ENCODE measurements around the gene POLR3K.

POLR3K gene

DNA sequence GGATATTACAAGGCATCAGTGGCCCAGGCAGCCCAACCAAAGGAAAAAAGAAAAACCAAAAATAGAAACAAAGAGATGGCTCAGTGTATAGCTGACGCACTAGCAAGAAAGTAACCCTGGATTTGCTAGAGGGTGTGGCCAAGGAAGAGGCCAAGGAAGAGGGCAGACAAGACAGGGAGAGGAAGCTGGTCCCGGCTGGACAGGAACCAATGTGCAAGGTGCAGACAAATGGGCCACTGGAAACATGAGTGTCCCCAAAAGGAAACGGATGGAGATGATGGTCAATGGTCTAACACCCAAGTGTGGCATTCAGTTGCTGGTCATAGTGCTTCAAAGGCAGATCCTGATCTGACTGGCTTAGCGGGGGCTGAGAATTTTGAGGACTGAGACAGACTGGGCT lies 10.7 kb downstream of the POLR3K start:
- no peak for DNase-seq
- no peak overlapping the region for H3K4me2 ChIP-seq (ENCODE audit: low read depth, low read length)
- H3K79me2 ChIP-seq (ENCODE audit: low read length), result peaks cover 33% of the 10 kb centered on the region
- H3K27me3 ChIP-seq (replicated peaks; ENCODE audit: insufficient read depth, low read length), result no peaks in the 10 kb centered on the region
- no peak overlapping the region for H3K27ac ChIP-seq (ENCODE audit: low read length)
- TF ChIP-seq, protein P1, sequence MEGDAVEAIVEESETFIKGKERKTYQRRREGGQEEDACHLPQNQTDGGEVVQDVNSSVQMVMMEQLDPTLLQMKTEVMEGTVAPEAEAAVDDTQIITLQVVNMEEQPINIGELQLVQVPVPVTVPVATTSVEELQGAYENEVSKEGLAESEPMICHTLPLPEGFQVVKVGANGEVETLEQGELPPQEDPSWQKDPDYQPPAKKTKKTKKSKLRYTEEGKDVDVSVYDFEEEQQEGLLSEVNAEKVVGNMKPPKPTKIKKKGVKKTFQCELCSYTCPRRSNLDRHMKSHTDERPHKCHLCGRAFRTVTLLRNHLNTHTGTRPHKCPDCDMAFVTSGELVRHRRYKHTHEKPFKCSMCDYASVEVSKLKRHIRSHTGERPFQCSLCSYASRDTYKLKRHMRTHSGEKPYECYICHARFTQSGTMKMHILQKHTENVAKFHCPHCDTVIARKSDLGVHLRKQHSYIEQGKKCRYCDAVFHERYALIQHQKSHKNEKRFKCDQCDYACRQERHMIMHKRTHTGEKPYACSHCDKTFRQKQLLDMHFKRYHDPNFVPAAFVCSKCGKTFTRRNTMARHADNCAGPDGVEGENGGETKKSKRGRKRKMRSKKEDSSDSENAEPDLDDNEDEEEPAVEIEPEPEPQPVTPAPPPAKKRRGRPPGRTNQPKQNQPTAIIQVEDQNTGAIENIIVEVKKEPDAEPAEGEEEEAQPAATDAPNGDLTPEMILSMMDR (IDR thresholded peaks at IDR 0.05; ENCODE audit: low read length), result no peak
- no peak for TF ChIP-seq EZH2phosphoT487 (IDR thresholded peaks at IDR 0.05; ENCODE audit: low read length)
- TF ChIP-seq EZH2 (optimal IDR thresholded peaks at IDR 0.05; ENCODE audit: low read depth, low read length), result no peak
- no peaks in the 10 kb centered on the region for H3K9me3 ChIP-seq (replicated peaks; ENCODE audit: insufficient read depth, low read length)
- peaks cover 22% of the 10 kb centered on the region for H3K4me1 ChIP-seq (ENCODE audit: low read length)
- H3K9ac ChIP-seq (ENCODE audit: low read length), result no peak overlapping the region
- H4K20me1 ChIP-seq (ENCODE audit: insufficient read depth, low read length), result no peaks in the 10 kb centered on the region
- no peak overlapping the region for H3K4me3 ChIP-seq (ENCODE audit: low read length)
- peaks cover 18% of the 10 kb centered on the region for H3F3A ChIP-seq (ENCODE audit: insufficient read depth, low read length)
- no peaks in the 10 kb centered on the region; the same call in 1 of the 2 replicates for H3K36me3 ChIP-seq (replicated peaks; ENCODE audit: insufficient read depth, low read length)
- no peaks in the 10 kb centered on the region for H3K9me2 ChIP-seq (replicated peaks; ENCODE audit: insufficient read depth, low read length)
- H2AFZ ChIP-seq (ENCODE audit: low read length), result no peak overlapping the region

DNA sequence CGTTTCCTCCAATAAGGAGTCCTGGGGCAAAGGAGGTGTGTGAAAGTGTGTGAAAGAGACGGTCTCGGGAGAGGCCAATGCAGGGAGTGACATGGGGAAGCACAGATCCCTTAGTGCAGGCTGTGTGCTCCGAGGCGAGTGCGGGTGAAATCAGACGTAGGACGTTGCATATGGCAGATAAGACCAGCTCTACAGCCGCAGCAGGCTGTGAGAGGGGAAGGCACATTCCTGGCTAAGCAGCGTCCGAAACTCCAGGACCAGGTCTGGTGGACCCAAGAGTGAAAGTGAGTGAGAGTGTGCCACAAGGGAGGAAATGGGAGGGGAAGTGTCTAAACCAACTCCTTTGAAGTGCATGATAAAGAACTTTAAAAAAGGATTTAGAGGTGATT lies 11.3 kb downstream of the POLR3K start:
- DNase-seq, result no peak
- Histone ChIP-seq H3K4me3 (ENCODE audit: low read length) (no peak overlapping the region), H3K27me3 (replicated peaks; ENCODE audit: insufficient read depth, low read length) (no peaks in the 10 kb centered on the region), H3K9me2 (replicated peaks; ENCODE audit: insufficient read depth, low read length) (no peaks in the 10 kb centered on the region), H3F3A (ENCODE audit: insufficient read depth, low read length) (peaks cover 18% of the 10 kb centered on the region), H3K79me2 (ENCODE audit: low read length) (peaks cover 29% of the 10 kb centered on the region), H3K9ac (ENCODE audit: low read length) (no peak overlapping the region), H4K20me1 (ENCODE audit: insufficient read depth, low read length) (no peaks in the 10 kb centered on the region), H2AFZ (ENCODE audit: low read length) (no peak overlapping the region), H3K36me3 (replicated peaks; ENCODE audit: insufficient read depth, low read length) (no peaks in the 10 kb centered on the region; the same call in 1 of the 2 replicates), H3K4me1 (ENCODE audit: low read length) (peaks cover 22% of the 10 kb centered on the region), H3K27ac (ENCODE audit: low read length) (no peak overlapping the region), H3K4me2 (ENCODE audit: low read depth, low read length) (no peak overlapping the region), H3K9me3 (replicated peaks; ENCODE audit: insufficient read depth, low read length) (no peaks in the 10 kb centered on the region)
- TF ChIP-seq EZH2 (optimal IDR thresholded peaks at IDR 0.05; ENCODE audit: low read depth, low read length), result no peak
- TF ChIP-seq, protein P1 (IDR thresholded peaks at IDR 0.05; ENCODE audit: low read length), result no peak
- no peak for TF ChIP-seq EZH2phosphoT487 (IDR thresholded peaks at IDR 0.05; ENCODE audit: low read length)

DNA sequence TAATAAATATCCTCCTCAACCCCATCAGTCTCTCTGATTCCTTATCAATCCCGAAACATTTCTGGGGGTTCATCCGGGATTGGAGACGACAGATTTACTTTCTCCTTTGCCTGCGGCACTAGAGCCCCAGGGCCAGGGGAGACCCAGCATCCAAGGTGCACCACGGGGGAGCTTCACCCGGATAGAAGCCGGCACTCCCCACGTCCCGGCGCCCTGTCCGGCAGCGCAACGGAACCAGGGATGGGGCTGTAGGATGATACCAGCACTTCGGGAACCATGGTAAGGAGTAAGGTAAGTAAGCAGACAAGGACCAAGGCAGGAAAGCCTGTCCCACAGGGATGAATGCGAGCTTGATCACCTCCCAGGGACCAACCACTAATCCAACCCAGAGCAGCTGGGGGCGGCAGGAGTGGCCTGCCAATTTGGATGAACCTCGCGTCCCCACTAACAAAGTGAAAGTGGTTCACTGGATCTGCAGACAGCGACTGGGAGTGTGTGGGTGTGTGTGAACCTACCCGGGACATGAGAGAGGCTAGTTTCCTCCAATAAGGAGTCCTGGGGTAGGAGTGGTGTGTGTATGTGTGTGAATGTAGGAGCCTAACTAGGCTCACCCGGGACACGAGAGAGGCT lies 11.9 kb downstream of the POLR3K start:
- no peak overlapping the region for H3K4me2 ChIP-seq (ENCODE audit: low read depth, low read length)
- H3K9ac ChIP-seq (ENCODE audit: low read length), result no peak overlapping the region
- DNase-seq, result no peak
- no peaks in the 10 kb centered on the region for H3K9me2 ChIP-seq (replicated peaks; ENCODE audit: insufficient read depth, low read length)
- H3K9me3 ChIP-seq (replicated peaks; ENCODE audit: insufficient read depth, low read length), result no peaks in the 10 kb centered on the region
- peaks cover 18% of the 10 kb centered on the region for H3F3A ChIP-seq (ENCODE audit: insufficient read depth, low read length)
- TF ChIP-seq EZH2phosphoT487 (IDR thresholded peaks at IDR 0.05; ENCODE audit: low read length), result no peak
- H3K79me2 ChIP-seq (ENCODE audit: low read length), result peaks cover 27% of the 10 kb centered on the region
- no peaks in the 10 kb centered on the region for H4K20me1 ChIP-seq (ENCODE audit: insufficient read depth, low read length)
- H2AFZ ChIP-seq (ENCODE audit: low read length), result no peak overlapping the region
- H3K27me3 ChIP-seq (replicated peaks; ENCODE audit: insufficient read depth, low read length), result no peaks in the 10 kb centered on the region
- H3K4me1 ChIP-seq (ENCODE audit: low read length), result peaks cover 22% of the 10 kb centered on the region
- H3K36me3 ChIP-seq (replicated peaks; ENCODE audit: insufficient read depth, low read length), result no peaks in the 10 kb centered on the region
- no peak overlapping the region for H3K27ac ChIP-seq (ENCODE audit: low read length)
- no peak overlapping the region for H3K4me3 ChIP-seq (ENCODE audit: low read length)
